HL-60 (cell line): Measurements from ENCODE around the gene MED9.

Experiments used
- DNase-seq, 2 experiments: peaks; one replicate each; pipeline ENCODE4 v3.0.0-alpha.2; 2010 to 2020; ENCODE audit warnings: low read depth in 1 of 2, low spot score in 1 of 2
- H3K27ac ChIP-seq: fragments of 250-450 bp; sonication (Bioruptor Pico); replicated peaks from 2 replicates; pipeline ENCODE4 v1.5.1; 2020; ENCODE audit warnings: mild to moderate bottlenecking, moderate library complexity
- H3K27me3 ChIP-seq: fragments of 250-450 bp; sonication (Bioruptor Pico); 2 replicates; pipeline ENCODE4 v1.5.1; 2021; ENCODE audit warnings: mild to moderate bottlenecking, moderate library complexity; ENCODE audit not compliant: insufficient read depth, poor library complexity, severe bottlenecking
- H3K4me3 ChIP-seq: replicated peaks from 2 replicates; pipeline ENCODE4 v1.5.1; 2011; ENCODE audit warnings: mild to moderate bottlenecking, control low read depth, low read length; ENCODE audit not compliant: insufficient read depth
- CTCF ChIP-seq: IDR thresholded peaks from one replicate; pipeline ENCODE4 v1.5.1; 2011; ENCODE audit warnings: low read length, control low read depth, inconsistent platforms; ENCODE audit not compliant: insufficient read depth
- GABPA ChIP-seq: IDR thresholded peaks from 2 replicates; pipeline ENCODE4 v1.6.1; 2012; ENCODE audit warnings: low read depth
- POLR2AphosphoS5 ChIP-seq: IDR thresholded peaks from 2 replicates; pipeline ENCODE4 v1.6.1; 2012; ENCODE audit warnings: low read depth
- REST ChIP-seq: IDR thresholded peaks from 2 replicates; pipeline ENCODE4 v1.6.1; 2012; ENCODE audit warnings: low read depth; ENCODE audit not compliant: insufficient replicate concordance
- SPI1 ChIP-seq: IDR thresholded peaks from 2 replicates; pipeline ENCODE4 v1.6.1; 2012; ENCODE audit warnings: low read depth, mild to moderate bottlenecking, borderline replicate concordance

The MED9 gene

GRCh38 chr17:17535957-17536356 lies 59.2 kb downstream of the MED9 start:
- no peaks in the 10 kb centered on the region for H3K27me3 ChIP-seq
- H3K27ac ChIP-seq: no peak overlapping the region
- DNase-seq: no peak
- no peak overlapping the region for H3K4me3 ChIP-seq
- no peak for TF ChIP-seq REST
- no peak for TF ChIP-seq POLR2AphosphoS5
- no peak for TF ChIP-seq SPI1
- TF ChIP-seq CTCF: no peak
- no peak for TF ChIP-seq GABPA

GRCh38 chr17:17536702-17537101 lies 59.9 kb downstream of the MED9 start:
- DNase-seq: no peak
- TF ChIP-seq REST (no peak), SPI1 (no peak), POLR2AphosphoS5 (no peak), GABPA (no peak), CTCF (no peak)
- no peak overlapping the region for H3K27ac ChIP-seq
- no peak overlapping the region for H3K4me3 ChIP-seq
- H3K27me3 ChIP-seq: no peaks in the 10 kb centered on the region

- no peak for DNase-seq
- Histone ChIP-seq H3K27me3 (no peaks in the 10 kb centered on the region), H3K4me3 (no peak overlapping the region), H3K27ac (no peak overlapping the region)
- TF ChIP-seq GABPA (no peak), POLR2AphosphoS5 (no peak), CTCF (no peak), REST (no peak), SPI1 (no peak)
Measured at GRCh38 chr17:17537311-17538099, 60.7 kb downstream of the MED9 start.
